ENCODE measurements around the gene LACTB. TPM values are rescaled to one million over a fixed set of nuclear protein-coding genes. Genes with fewer than 3 reads are reported as not detected.

LACTB gene
- total and polyA plus RNA-seq, 2 donors = 12.7 to 22.3 TPM

- Histone ChIP-seq H3K27me3 (ENCODE audit: control insufficient read depth in 2 of 2, insufficient read depth in 1 of 2, low read length in 1 of 2) (peaks cover 0 to 3% of the 10 kb centered on the region in 2 donors), H3K4me1 (ENCODE audit: control insufficient read depth in 2 of 2, insufficient read depth in 2 of 2, low read length in 2 of 2) (peaks cover 0 to 2% of the 10 kb centered on the region in 2 donors), H3K27ac (ENCODE audit: low read depth in 1 of 2, low read length in 1 of 2) (no peak overlapping the region), H3K4me3 (ENCODE audit: low read length in 2 of 2) (no peak overlapping the region), H3K36me3 (ENCODE audit: control insufficient read depth in 2 of 2, insufficient read depth in 2 of 2, low read length in 1 of 2) (no peaks in the 10 kb centered on the region), H3K9me3 (ENCODE audit: control insufficient read depth in 2 of 2, insufficient read depth in 1 of 2, low read length in 1 of 2) (no peaks in the 10 kb centered on the region)
- 89% methylated on average over 5 of the region's 5 CpGs for WGBS
- DNase-seq (ENCODE audit: low read depth in 6 of 9, low spot score in 9 of 9) = no peak
Measured at GRCh38 chr15:63086947-63087346, 34.7 kb upstream of the LACTB start.

GRCh38 chr15:63088533-63089245 is 33.0 kb upstream of the LACTB start:
- peaks cover 0 to 3% of the 10 kb centered on the region in 2 donors for H3K27me3 ChIP-seq (ENCODE audit: control insufficient read depth in 2 of 2, insufficient read depth in 1 of 2, low read length in 1 of 2)
- H3K4me1 ChIP-seq (ENCODE audit: control insufficient read depth in 2 of 2, insufficient read depth in 2 of 2, low read length in 2 of 2) = peaks cover 0 to 2% of the 10 kb centered on the region in 2 donors
- no peaks in the 10 kb centered on the region for H3K36me3 ChIP-seq (ENCODE audit: control insufficient read depth in 2 of 2, insufficient read depth in 2 of 2, low read length in 1 of 2)
- WGBS = 86% methylated on average over 6 of the region's 6 CpGs
- no peak overlapping the region for H3K4me3 ChIP-seq (ENCODE audit: low read length in 2 of 2)
- H3K27ac ChIP-seq (ENCODE audit: low read depth in 1 of 2, low read length in 1 of 2) = no peak overlapping the region
- DNase-seq (ENCODE audit: low read depth in 6 of 9, low spot score in 9 of 9) = no peak
- H3K9me3 ChIP-seq (ENCODE audit: control insufficient read depth in 2 of 2, insufficient read depth in 1 of 2, low read length in 1 of 2) = no peaks in the 10 kb centered on the region

GRCh38 chr15:63089260-63090043 is 32.2 kb upstream of the LACTB start:
- DNase-seq (ENCODE audit: low read depth in 6 of 9, low spot score in 9 of 9) = no peak
- Histone ChIP-seq H3K27ac (ENCODE audit: low read depth in 1 of 2, low read length in 1 of 2) (no peak overlapping the region), H3K27me3 (ENCODE audit: control insufficient read depth in 2 of 2, insufficient read depth in 1 of 2, low read length in 1 of 2) (peaks cover 0 to 3% of the 10 kb centered on the region in 2 donors), H3K4me1 (ENCODE audit: control insufficient read depth in 2 of 2, insufficient read depth in 2 of 2, low read length in 2 of 2) (peaks cover 0 to 2% of the 10 kb centered on the region in 2 donors), H3K9me3 (ENCODE audit: control insufficient read depth in 2 of 2, insufficient read depth in 1 of 2, low read length in 1 of 2) (no peaks in the 10 kb centered on the region), H3K4me3 (ENCODE audit: low read length in 2 of 2) (no peak overlapping the region), H3K36me3 (ENCODE audit: control insufficient read depth in 2 of 2, insufficient read depth in 2 of 2, low read length in 1 of 2) (no peaks in the 10 kb centered on the region)
- 88% methylated on average over 6 of the region's 6 CpGs for WGBS

- Histone ChIP-seq H3K4me1 (ENCODE audit: control insufficient read depth in 2 of 2, insufficient read depth in 2 of 2, low read length in 2 of 2) (peaks cover 0 to 2% of the 10 kb centered on the region in 2 donors), H3K36me3 (ENCODE audit: control insufficient read depth in 2 of 2, insufficient read depth in 2 of 2, low read length in 1 of 2) (no peaks in the 10 kb centered on the region), H3K27ac (ENCODE audit: low read depth in 1 of 2, low read length in 1 of 2) (no peak overlapping the region), H3K4me3 (ENCODE audit: low read length in 2 of 2) (no peak overlapping the region), H3K9me3 (ENCODE audit: control insufficient read depth in 2 of 2, insufficient read depth in 1 of 2, low read length in 1 of 2) (no peaks in the 10 kb centered on the region), H3K27me3 (ENCODE audit: control insufficient read depth in 2 of 2, insufficient read depth in 1 of 2, low read length in 1 of 2) (peaks cover 0 to 3% of the 10 kb centered on the region in 2 donors)
- 97% methylated on average over 9 of the region's 9 CpGs for WGBS
- no peak for DNase-seq (ENCODE audit: low read depth in 6 of 9, low spot score in 9 of 9)
Measured at GRCh38 chr15:63090472-63090871, 31.2 kb upstream of the LACTB start.

- Histone ChIP-seq H3K27ac (ENCODE audit: low read depth in 1 of 2, low read length in 1 of 2) (no peak overlapping the region), H3K4me1 (ENCODE audit: control insufficient read depth in 2 of 2, insufficient read depth in 2 of 2, low read length in 2 of 2) (peaks cover 0 to 2% of the 10 kb centered on the region in 2 donors), H3K4me3 (ENCODE audit: low read length in 2 of 2) (no peak overlapping the region), H3K9me3 (ENCODE audit: control insufficient read depth in 2 of 2, insufficient read depth in 1 of 2, low read length in 1 of 2) (no peaks in the 10 kb centered on the region), H3K27me3 (ENCODE audit: control insufficient read depth in 2 of 2, insufficient read depth in 1 of 2, low read length in 1 of 2) (peaks cover 0 to 3% of the 10 kb centered on the region in 2 donors), H3K36me3 (ENCODE audit: control insufficient read depth in 2 of 2, insufficient read depth in 2 of 2, low read length in 1 of 2) (no peaks in the 10 kb centered on the region)
- WGBS = 96% methylated on average over 10 of the region's 10 CpGs
- no peak for DNase-seq (ENCODE audit: low read depth in 6 of 9, low spot score in 9 of 9)
Measured at GRCh38 chr15:63090887-63091286, 30.8 kb upstream of the LACTB start.

- Histone ChIP-seq H3K4me1 (ENCODE audit: control insufficient read depth in 2 of 2, insufficient read depth in 2 of 2, low read length in 2 of 2) (peaks cover 0 to 2% of the 10 kb centered on the region in 2 donors), H3K27me3 (ENCODE audit: control insufficient read depth in 2 of 2, insufficient read depth in 1 of 2, low read length in 1 of 2) (peaks cover 0 to 3% of the 10 kb centered on the region in 2 donors), H3K4me3 (ENCODE audit: low read length in 2 of 2) (no peak overlapping the region), H3K27ac (ENCODE audit: low read depth in 1 of 2, low read length in 1 of 2) (no peak overlapping the region), H3K36me3 (ENCODE audit: control insufficient read depth in 2 of 2, insufficient read depth in 2 of 2, low read length in 1 of 2) (no peaks in the 10 kb centered on the region), H3K9me3 (ENCODE audit: control insufficient read depth in 2 of 2, insufficient read depth in 1 of 2, low read length in 1 of 2) (no peaks in the 10 kb centered on the region)
- 71% methylated on average over 4 of the region's 4 CpGs for WGBS
- DNase-seq (ENCODE audit: low read depth in 6 of 9, low spot score in 9 of 9) = no peak
Measured at GRCh38 chr15:63091679-63092446, 29.8 kb upstream of the LACTB start.

- no peaks in the 10 kb centered on the region for H3K36me3 ChIP-seq (ENCODE audit: control insufficient read depth in 2 of 2, insufficient read depth in 2 of 2, low read length in 1 of 2)
- peak; percentile 29 to 82 (median 65) for DNase-seq (ENCODE audit: low read depth in 6 of 9, low spot score in 9 of 9)
- WGBS = 26% methylated on average over 6 of the region's 6 CpGs
Measured at GRCh38 chr15:63093486-63094205, 28.0 kb upstream of the LACTB start.

GRCh38 chr15:63094495-63094931 is 27.1 kb upstream of the LACTB start:
- WGBS = 92% methylated on average over 2 of the region's 2 CpGs
- H3K36me3 ChIP-seq (ENCODE audit: control insufficient read depth in 2 of 2, insufficient read depth in 2 of 2, low read length in 1 of 2) = no peaks in the 10 kb centered on the region
- H3K27me3 ChIP-seq (ENCODE audit: control insufficient read depth in 2 of 2, insufficient read depth in 1 of 2, low read length in 1 of 2) = peaks cover 0 to 3% of the 10 kb centered on the region in 2 donors
- no peak overlapping the region for H3K4me3 ChIP-seq (ENCODE audit: low read length in 2 of 2)
- H3K4me1 ChIP-seq (ENCODE audit: control insufficient read depth in 2 of 2, insufficient read depth in 2 of 2, low read length in 2 of 2) = no peaks in the 10 kb centered on the region
- no peak for DNase-seq (ENCODE audit: low read depth in 6 of 9, low spot score in 9 of 9)
- no peak overlapping the region for H3K27ac ChIP-seq (ENCODE audit: low read depth in 1 of 2, low read length in 1 of 2)
- no peaks in the 10 kb centered on the region for H3K9me3 ChIP-seq (ENCODE audit: control insufficient read depth in 2 of 2, insufficient read depth in 1 of 2, low read length in 1 of 2)

More at GRCh38 chr15:63093486-63094205, 28.0 kb upstream of the LACTB start:
- Histone ChIP-seq H3K27ac (ENCODE audit: low read depth in 1 of 2, low read length in 1 of 2) (no peak overlapping the region), H3K4me1 (ENCODE audit: control insufficient read depth in 2 of 2, insufficient read depth in 2 of 2, low read length in 2 of 2) (peaks cover 0 to 2% of the 10 kb centered on the region in 2 donors), H3K4me3 (ENCODE audit: low read length in 2 of 2) (no peak overlapping the region), H3K27me3 (ENCODE audit: control insufficient read depth in 2 of 2, insufficient read depth in 1 of 2, low read length in 1 of 2) (peaks cover 0 to 3% of the 10 kb centered on the region in 2 donors), H3K9me3 (ENCODE audit: control insufficient read depth in 2 of 2, insufficient read depth in 1 of 2, low read length in 1 of 2) (no peaks in the 10 kb centered on the region)
